GM19467 (cell line): ENCODE results near the gene CRYBA4.

Experiments used
- ATAC-seq: cut with Tn5 transposase; IDR thresholded peaks from one replicate; pipeline ENCODE4 v1.9.1; 2021; ENCODE audit warnings: mild to moderate bottlenecking, moderate library complexity; ENCODE audit not compliant: unreplicated experiment

Gene CRYBA4

DNA sequence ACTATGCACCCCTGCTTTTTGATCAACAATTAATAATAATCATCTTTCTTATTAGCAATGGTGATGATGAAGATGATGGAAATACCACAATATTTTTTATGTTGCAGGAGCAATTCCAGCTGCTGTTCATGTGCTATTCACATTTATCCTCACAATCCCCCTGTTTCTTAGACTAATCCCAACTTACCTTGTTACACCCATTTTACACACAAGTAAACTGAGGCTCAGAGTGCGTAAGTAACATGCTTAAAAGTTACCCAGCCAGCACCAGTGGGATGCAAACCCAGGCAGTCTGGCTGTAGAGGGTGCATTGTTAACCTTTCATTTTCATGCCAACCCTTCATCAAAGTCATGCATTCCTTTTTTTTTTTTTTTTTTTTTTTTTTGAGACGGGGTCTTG, 1.6 kb upstream of the CRYBA4 start:
- ATAC-seq = no peak

DNA sequence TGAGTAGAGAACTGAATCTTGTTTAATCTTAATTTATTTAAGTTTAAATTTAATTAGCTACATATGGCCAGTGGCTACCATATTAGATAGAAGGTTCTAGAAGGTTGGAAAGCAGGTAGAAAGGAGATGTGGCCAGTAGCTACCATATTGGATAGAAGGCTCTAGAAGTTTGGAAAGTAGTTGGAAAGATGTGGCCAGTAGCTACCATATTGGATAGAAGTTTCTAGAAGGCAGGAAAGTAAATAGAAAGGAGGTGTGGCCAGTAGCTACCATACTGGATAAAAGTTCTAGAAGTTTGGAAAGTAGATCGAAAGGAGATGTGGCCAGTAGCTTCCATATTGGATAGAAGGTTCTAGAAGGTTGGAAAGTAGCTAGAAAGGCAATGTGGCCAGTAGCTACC, 2.2 kb downstream of the CRYBA4 start:
- ATAC-seq = no peak

DNA sequence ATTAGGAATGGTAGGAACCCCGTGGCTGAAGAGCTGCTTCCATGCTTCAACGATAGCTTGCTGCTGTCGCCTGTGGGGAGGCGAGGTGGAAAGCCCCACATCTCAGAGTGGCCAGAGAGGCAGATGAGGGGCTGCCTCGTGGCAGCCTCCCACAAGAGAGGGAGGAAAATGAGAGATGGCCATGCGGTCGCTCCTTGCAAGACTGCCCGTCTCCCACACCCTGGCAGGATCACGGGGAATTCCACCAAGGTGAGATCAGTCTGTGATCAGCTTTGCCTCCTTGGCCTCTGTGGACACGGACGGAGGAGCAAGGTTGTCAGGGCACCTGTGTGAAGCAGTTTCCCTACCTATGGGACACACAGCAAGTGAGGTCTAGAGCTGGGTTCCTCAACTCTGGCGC, 3.0 kb downstream of the CRYBA4 start:
- no peak for ATAC-seq

DNA sequence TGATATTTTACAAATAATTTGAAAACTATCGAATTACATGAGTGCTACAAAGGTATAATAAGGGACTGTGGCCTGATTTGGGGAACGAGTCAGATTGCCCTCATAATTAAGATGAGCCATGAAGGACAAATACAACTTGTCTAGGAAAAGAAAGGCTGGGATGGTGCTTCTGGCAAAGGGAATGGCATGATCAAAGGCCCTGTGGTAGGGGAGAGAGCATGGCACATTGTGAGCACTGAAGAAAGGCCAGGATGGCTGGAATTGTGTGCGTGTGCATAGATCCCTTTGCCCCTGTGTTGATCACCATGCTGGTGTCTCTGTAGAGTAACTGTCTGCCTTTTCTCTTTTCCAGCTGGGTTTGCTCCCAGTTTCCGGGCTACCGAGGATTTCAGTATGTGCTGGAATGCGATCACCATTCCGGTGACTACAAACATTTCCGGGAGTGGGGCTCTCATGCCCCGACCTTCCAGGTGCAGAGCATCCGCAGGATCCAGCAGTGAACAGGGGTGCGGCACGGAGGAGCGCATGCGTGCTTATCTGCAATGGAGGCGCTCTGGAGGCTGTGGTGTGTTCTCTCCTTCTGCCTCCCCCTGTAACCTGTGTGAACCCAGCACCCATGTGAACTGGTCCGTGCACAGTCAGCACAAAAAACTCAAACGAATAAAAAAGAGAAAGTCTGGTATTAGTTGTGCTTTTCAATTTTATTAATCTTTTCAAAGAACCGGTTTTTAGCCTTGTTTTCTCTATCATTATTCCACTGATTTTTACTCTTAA, 8.4 kb downstream of the CRYBA4 start:
- no peak for ATAC-seq

DNA sequence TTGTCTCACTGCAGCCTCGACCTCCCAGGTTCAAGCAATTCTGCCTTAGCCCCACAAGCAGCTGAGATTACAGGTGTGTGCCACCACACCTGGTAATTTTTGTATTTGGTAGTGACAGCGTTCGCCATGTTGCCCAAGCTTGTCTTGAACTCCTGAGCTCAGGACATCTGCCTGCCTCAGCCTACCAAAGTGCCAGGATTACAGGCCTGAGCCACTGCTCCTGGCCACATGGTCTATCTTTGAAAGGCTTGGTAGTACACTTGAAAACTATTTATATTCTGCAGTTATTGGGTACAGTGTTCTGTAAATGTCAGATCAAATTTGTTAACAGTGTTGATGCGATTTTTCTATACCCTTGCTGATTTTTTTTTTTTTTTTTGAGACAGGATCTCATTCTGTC, 9.5 kb downstream of the CRYBA4 start:
- no peak for ATAC-seq

DNA sequence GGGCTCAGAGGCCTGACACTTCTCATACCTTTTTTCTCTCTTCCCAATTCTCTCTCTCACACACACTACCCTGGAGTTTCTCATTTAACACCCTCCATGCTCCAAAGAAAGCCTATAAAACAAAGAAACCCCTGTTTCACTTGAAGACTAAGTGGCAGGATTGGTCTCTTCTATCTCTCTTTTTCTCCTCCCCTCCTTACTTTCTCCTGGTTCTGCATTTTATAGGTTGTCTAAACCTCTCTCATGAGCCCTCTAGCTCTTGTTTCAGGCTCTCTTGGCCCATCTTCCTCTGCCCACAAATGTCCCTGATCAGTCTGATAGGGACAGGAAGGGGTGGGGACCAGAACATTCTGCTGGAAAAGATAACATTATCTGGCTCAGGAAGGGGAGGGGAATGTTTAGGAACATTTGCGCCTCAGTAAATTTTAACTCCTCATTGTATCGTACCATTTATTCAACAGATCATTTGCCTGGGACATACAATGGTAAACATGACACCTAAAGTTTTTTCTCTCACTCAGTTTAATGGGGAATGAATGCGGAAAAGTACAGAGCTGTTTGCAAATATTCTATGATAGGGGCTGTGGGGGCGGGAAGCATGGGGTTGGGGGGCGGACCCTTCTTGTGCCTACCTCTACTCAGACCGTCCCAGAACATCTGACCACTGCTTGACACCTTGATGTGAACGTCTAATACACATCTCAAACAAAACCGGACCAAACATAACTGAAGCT, 10.8 kb downstream of the CRYBA4 start:
- ATAC-seq = no peak

DNA sequence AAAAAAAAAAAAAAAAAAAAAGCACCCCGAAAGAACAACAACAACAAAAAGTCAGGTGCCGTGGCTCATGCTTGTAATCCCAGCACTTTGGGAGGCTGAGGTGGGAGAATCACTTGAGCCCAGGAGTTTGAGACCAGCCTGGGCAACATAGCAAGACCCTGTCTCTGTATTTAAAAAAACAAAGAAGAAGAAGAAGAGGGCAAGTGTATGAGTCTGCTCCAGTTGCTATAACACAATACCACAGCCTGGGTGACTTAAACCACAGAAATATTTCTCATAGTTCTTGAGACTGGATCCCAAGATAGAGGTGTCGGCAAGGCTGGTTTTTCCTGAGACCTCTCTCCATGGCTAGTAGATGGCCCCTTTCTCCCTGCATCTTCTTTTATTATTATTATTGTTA, 12.4 kb downstream of the CRYBA4 start:
- no peak for ATAC-seq

DNA sequence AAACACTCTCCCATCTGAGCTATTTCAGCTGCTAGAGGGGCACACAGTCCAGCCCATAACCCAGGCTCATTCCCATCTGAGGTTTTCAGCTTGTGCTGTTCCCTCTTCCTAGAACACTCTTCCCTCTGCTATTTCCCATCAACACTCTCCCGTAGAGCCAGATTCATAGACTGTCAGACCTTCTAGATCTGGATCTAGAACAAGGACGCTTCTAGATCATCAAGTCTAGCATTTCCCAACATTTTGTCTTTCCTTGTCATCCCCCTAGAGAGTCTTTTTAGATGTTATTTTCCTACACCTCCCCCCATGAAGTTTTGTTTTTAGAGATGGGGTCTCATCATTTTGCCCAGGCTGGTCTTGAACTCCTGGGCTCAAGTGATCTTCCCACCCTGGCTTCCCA, 13.4 kb downstream of the CRYBA4 start:
- ATAC-seq = no peak

DNA sequence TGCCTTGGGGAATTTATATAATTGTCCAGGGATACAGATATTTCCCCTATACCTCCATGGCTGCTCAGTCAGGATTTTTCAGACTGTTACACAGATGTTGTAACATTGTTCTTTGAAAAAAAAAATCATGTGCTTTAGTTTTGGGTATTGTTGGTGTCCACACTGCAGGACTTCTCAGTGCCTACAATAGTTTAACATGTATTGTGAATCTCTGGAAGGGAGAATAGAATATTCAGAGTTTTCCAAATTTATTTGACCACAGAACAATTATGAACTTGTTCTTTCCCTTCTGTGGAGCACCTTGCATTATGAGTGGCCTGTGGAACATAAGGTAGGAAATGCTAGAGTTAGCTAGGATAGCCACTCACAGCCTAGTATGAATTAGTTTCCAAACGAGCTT, 14.5 kb downstream of the CRYBA4 start:
- ATAC-seq = no peak

DNA sequence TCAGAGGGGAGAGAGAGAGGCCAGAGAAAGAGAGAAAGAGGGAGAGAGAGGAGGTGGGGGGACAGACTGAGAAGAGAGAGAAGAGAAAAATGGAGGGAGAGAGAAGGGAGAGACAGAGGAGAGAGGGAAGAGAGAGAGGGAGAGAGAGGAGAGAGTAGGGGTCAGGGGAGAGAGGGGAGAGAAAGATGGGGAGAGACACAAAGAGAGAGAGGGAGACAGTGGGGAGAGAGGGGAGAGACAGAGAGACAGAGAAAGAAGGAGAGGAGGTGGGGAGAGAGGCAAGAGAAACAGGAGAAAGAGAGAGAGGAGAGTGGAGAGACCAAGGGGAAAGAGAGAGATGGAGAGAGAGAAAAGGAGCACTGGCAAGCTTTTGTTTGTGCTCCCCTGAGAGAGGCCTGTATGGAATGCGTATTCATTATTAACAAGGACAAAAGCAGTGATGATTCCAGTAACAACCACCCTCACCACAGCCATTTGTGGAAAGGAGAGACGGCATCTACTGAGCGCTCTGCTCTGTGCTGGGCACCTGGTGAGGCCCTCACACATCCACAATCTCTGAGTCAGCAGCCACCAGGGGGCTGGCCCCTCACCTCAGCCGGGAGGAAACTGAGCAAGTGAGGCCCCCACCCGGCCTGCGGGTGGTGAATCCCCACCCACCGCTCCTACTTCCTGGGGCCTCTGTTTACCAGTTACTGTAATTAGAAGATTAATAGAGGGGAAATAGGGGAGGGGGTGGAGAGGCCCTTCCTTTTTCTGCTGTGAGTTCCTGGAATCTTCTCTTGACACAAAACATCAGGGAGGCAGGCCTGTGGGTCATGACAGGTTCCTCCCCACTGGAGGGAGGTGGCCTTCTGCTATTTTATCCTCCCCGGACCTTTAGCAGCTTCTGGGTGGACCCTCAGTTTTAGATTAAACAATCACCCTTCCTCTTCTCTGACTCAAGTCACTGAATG, 21.0 kb downstream of the CRYBA4 start:
- ATAC-seq = no peak

DNA sequence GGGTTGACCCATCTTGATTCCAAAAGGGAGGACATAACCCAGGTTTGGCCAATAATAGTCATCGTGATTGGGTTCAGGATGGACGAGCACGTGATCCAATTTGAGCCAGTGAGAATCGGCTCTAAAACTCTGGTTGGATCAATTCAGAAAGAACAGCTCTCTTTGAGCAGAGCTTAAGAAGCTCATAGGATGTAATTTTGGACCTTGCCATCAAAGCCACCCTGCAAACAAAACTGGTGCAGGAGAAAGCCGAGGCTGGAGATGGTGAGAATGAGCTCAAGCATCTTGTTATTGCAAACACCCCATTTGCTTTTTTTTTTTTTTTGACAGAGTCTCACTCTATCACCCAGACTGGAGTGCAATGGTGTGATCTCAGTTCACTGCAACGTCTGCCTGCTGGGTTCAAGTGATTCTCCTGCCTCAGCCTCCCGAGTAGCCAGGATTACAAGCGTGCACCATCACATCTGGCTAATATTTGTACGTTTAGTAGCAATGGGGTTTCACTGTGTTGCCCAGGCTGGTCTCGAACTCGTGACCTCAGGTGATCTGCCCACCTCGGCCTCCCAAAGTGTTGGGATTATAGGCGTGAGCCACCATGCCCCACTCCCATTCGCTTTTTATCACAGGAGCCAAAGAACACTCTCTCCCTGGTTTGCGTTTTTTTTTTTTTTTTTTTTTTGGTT, 21.8 kb downstream of the CRYBA4 start:
- no peak for ATAC-seq

DNA sequence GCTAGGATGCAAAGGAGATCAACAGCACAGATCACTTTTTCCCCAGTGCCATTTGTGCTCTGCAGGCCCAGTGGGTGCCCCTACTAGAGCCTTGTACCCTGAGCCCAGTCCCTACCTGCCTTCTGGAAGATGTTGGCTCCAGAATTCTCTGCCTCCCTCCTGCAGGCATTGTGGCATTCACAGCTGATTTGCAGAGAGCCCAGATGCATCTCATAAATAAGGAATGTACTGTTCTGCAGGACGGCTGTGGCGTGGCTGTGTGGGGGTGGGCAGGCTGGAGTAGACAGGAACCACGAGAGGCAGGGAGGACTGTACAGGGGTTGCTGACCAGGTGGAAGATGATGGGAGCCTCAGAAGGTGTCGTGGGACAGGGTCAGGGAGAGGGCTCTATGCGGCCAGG, 24.4 kb downstream of the CRYBA4 start:
- ATAC-seq = no peak

DNA sequence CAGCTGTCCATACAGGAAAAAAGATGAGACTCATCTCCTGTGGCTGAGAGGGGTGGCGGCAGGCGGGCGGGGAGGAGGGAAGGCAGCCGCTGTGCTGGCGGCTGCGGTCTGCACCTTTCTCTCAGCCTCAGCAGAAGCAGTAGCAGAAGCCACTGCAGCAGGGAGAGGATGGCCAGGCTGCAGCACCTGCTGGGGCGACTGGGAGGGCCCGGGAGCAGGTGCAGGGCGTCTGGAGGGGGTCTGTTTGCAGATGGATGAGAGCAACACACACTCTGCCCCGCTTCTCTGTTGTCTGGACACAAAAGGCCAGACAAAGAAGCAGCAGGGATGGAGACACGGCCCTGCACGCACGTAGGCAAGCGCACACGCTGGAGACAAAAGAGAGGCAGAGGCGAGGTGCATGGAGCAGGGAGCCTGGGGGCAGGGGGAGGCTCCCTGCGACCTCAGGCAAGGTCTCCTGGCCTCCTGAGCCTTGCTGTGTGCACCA, 26.3 kb downstream of the CRYBA4 start:
- no peak for ATAC-seq

DNA sequence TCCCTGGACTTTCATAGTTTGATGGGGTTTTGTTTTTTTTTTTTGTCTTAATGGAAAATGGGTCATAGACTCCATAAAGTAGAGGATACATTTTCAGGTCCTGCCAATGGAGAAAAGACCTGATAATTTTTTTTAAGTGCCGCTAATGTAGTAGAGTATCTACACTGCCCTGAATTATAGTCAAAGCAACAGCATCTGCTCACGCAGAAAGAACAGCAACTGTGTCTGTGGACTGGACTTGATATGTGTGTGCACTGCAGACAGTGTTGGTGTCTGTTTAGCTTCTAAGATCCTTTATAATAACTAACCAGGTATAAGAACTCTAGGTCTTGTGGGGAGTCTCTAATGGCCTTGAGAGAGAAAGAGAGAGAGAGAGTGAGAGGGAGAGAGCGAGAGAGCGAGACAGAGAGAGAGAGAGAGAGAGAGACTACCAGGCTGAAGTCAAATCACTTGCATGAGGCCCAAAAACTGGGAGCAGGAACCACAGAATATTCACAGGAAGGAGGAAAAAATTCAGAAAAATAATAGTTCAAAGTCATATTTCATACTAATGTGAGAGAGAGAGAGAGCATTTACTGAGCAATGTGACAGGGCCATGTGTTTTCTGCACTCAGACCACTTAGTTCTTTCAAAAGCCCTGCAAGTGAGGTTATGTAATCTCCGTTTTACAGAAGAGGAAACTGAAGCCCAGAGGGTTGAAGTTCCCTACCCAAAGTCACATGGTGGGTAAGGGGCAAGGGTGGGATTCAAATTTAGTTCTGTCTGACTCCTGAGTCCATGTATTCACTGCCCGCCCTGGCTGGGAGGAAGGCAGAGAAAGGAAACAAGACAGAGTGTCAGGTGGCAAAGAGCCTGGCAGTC, 27.0 kb downstream of the CRYBA4 start:
- no peak for ATAC-seq

DNA sequence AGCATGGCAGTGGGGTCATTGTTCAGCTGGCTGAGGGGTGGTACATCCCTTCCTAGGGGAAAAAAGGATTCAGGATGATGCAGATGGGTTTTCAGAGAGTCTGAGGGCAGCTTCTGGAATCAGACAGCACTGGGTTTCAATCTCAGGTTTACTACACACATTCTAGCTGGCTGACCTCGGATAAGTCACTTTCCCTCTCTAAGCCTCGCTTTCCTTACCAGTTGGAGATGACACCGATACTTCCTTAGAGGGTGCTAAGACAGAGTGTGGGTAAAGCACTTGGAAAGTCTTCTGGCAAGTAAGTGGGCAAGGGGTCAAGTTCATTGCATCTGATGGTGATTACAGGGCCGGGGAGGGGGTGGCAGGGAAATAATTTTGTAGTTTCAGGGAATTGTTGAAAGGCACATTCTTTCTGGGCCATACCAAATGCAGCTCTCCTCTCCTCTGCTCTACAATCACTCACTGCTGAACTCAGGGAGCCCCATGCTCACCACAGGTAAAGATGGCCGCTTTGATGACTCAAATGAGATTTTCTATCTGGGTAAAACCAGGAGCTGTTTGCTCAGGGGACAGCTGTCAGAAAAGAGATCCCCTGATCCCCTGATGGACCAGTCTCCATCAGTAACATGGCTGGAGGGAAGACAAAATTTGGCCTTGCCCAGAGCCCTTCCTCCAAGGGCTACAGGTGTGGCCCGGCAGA, 29.1 kb downstream of the CRYBA4 start:
- no peak for ATAC-seq

DNA sequence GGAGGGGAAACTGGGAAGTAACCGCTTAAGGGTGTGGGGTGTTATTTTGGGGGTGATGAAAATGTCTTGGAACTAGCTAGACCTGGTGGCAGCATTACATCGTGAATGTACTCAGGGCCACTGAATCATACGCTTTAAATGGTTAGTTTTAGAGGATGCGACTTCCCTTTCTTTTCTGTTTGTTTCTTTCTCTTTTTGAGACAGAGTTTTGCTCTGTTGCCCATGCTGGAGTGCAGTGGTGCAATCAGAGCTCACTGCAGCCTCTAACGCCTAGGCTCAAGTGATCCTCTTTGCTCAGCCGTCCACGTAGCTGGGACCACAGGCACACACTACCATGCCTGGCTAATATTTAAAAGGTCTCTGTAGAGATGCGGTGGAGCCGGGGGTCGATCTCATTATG, 30.1 kb downstream of the CRYBA4 start:
- no peak for ATAC-seq

DNA sequence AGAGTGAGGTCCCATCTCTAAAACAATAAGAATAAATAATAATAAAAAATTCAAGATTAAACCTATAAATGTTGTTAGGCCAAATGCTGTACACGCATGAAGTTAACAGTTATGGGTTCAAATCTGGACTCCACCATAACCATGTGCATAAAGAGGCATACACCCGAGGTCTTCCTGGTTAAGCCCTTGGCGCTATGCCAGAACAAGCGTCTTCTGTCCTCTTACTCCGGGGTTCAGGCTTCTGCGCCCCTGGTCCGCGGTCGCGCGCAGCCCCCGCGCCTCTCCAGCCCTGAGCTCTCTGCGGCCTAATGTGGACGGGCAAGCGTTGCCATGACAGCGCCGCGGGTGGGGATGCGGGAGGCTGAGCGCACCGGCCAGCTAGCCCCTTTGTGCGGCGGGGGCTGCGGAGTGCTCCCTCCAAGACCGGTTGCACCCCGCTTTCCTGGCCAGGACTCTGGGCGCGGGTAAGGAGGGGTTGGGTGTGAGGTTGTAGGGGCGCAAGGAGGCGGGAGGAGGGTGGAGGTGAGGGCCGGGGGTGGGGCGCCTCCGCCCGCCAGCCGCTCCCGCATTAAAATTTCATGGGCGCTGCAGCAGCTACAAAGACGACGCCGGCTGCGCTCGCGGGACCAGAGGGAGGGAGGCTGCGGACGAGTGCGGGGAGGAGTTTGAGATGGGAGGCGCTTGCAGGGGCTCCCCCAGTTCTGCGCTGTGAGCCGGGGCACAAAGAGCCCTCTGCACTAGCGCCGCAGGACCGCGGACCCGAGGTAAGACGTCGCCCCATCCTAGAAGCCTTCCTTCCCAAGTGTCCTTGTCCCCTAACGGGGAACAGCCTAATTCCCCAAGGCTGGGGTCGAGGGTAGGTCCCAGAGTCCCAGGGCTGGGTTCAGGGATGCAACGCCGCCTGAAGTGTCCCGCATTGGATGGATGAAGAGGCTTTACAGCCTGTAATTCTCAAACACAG, 35.4 kb downstream of the CRYBA4 start, which contains the start of gene MIAT:
Gene MIAT, plus strand, starts transcription at position 698 of the 961 bp plus-strand sequence.
- ATAC-seq = no peak

DNA sequence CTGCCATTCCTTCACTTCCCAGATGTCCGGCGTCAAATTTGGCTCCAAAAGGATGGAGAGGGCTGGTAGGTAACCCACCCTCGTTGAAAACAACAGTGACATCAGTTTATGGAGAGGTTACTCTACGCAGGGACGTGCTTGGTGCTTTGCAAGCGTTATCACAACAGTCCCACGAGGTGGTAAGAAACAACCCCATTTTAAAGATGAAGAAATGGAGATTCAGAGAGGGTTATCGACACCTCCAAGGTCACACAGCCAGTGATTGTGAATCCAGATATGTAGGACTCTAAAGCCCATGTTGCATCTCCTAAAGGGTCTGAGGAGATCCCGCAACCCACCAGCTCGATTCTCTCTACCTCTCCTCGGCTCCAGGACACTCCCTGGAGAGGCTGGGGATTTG, 36.4 kb downstream of the CRYBA4 start:
- ATAC-seq = no peak
